D341Med (cell line): ENCODE measurements around the gene LRWD1.
"Not testable (repeated sequence)": the region's sequence is repeated elsewhere in the genome, so short reads cannot be mapped to it uniquely, and the experiment has no call there.

Source experiments
- DNase-seq: peaks from one replicate; pipeline ENCODE4 v3.0.0; 2012; ENCODE audit warnings: low spot score

Gene LRWD1

GRCh38 chr7:102496861-102497260 is 32.1 kb downstream of the LRWD1 start:
- not testable (repeated sequence) for DNase-seq

- not testable (repeated sequence) for DNase-seq
Observed at GRCh38 chr7:102497308-102497707, 32.5 kb downstream of the LRWD1 start.

GRCh38 chr7:102498321-102498720 is 33.5 kb downstream of the LRWD1 start:
- DNase-seq = not testable (repeated sequence)

DNA sequence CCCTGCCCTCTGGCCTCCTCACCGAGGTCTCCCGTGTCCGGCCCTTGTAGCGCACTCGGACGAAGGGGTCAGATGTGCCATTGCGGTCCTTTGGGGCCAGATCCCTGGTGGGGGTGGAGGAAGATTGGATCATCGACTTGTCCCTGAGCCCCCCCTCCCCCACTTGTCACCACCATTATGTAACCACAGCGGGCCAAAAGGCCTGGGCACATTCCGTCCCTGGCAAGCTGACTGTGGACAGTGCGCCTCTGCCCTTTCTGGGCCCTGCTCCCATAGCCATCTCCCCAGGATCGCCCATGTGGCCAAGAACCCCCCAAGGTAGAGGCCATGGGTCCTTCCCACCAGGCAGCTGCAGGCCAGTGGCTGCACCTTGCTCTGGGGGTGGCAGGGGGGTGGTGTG is 38.4 kb downstream of the LRWD1 start:
- DNase-seq = not testable (repeated sequence)

- DNase-seq = not testable (repeated sequence)
Observed at GRCh38 chr7:102505298-102506185, 40.8 kb downstream of the LRWD1 start.

DNA sequence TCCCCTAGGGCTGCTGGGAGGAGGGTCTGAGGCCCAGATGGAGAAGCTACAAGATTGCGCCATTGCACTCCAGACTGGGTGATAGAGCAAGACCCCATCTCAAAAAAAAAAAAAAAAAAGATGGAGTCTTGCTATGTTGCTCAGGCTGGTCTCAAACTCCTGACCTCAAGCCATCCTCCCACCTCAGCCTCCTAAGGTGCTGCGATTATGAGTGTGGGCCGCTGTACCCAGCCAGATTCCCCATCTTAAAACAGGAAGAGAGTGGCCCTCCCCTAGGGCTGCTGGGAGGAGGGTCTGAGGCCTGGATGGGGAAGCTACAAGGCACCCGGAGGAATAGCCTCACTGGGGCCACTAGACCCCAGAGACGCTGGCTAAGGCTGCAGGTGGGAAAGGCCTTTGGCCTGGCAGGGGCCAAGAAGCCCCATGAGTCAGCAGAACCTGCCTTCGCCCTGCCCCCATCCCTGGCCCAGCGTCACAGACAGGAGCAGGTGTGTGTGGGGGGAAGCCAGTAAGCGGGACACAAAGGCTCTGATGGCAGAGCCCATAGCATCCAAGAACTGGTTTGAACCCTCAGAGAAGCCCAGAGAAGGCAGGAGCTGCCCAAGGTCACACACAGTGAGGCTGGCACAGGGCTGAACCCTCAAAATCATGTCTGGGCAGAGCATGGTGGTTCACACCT is 42.8 kb downstream of the LRWD1 start:
- DNase-seq = not testable (repeated sequence)

DNA sequence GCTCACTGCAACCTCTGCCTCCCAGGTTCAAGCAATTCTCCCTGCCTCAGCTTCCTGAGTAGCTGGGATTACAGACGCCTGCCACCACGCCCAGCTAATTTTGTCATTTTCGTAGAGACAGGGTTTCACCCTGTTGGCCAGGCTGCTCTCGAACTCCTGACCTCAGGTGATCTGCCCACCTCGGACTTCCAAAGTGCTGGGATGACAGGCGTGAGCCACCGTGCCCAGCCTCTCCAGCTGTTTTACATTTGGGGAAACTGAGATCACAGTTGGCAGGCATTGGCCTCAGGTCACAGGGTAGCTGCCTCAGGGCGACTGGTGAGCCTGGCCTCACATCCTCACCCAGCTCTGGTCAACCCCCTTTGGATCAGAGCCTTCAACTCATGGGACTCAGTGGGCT is 45.8 kb downstream of the LRWD1 start:
- DNase-seq = not testable (repeated sequence)

DNA sequence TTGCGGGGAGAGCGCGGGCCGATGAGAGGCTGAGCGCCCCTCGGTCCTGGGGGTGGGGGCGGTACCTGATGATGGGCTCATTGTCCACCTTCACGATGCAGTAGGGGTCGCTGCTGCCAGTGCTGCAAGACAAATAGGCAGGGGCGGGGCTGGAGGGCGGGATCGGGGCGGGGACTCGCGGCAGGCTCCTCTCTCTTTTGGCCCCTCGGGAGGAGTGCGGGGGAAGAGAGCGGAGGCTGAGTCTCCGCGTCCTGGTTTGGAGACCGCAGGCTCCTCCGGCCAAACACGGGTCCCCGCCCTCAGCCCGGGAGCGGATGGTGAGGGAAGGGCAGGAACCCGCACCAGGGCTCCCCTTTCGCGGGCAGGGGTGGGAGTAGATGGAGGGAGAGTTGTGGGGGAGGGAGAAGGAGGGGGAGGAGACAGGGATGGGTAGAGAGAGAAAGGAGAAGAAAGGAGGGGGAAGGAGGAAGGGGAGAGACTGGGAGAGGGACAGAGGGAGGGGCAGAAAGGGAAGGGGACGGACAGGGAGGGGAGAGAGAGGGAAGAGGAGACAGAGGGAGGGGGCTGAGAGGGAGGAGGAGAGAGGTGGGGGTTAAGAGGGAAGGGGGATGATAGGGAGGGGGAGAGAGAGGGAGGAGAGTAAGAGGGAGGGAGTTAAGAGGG is 47.2 kb downstream of the LRWD1 start:
- DNase-seq = not testable (repeated sequence)

GRCh38 chr7:102512642-102513221 is 47.9 kb downstream of the LRWD1 start:
- DNase-seq = not testable (repeated sequence)

GRCh38 chr7:102514881-102515721 is 50.3 kb downstream of the LRWD1 start:
- DNase-seq = not testable (repeated sequence)

DNA sequence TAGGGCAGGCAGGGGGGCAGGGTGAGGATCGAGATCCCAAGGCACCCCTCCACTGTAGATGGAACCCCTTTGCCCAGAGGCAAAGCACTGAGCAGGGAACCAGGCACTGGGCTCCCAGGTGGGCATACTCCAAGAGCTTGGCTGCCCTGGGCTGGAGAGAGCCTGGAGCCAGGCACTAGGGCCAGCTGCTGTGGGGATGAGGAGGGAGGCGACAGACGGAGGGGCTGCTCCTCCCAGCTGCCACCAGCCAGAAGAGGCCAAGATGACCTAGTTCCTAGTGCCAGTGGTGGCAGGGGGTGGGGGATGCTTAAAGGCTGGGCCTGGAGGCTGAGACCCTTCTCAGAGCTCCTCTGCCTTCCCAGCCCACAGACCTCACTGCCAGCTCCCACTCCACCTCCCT is 51.1 kb downstream of the LRWD1 start:
- DNase-seq = not testable (repeated sequence)

DNA sequence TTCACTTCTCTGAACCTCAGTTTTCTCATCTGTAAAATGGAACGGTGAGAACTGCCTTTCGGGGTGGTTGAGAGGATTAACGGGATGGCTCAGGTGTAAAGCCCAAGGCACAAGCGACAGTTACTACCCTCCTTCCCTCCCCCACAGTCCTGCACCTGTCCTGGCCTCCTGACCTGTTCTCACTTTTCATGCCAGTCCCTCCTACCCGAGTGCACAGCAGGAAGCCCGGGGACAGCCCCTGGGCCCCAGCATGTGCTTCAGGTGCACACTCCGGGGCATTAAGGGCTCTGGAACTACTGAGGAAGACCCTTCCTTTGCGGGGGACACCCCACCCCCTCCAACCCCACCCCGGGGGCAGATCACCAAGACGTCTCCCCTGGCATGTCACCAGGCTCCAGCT is 52.2 kb downstream of the LRWD1 start:
- DNase-seq = not testable (repeated sequence)

GRCh38 chr7:102517550-102518147 is 52.9 kb downstream of the LRWD1 start, which contains the start of gene RASA4B:
Gene RASA4B (minus strand): TSS chr7:102517777. CDS start chr7:102517710, 67 bp downstream.
- DNase-seq = not testable (repeated sequence)

DNA sequence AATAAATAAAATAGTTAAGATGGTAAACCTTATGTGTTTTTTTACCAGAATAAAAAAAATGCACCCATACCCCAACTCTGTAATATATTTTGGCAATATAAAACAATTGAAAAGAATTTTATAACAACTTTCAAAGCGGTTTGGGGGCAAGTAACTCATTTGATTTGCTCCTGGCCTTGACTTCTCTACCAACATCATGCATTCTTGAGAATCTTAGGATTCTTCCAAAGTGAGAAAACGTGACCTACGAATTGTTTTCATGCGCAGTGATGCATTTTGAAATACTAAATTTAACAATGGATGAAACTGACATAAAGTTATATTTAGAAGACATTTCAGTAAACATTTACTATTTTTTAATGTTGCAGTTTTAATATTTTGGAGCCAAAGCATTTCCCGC is 56.0 kb downstream of the LRWD1 start:
- not testable (repeated sequence) for DNase-seq
